Ecto neural progenitor cell (in vitro differentiated cells): Measurements from ENCODE around the gene CD163L1.

Source experiments
- DNase-seq: peaks from one replicate; pipeline ENCODE4 v3.0.0-alpha.2; 2018; ENCODE audit warnings: low spot score

CD163L1 gene

GRCh38 chr12:7322599-7322998 is 121.4 kb downstream of the CD163L1 start:
- no peak for DNase-seq

GRCh38 chr12:7321624-7322023 is 122.3 kb downstream of the CD163L1 start:
- no peak for DNase-seq

GRCh38 chr12:7319930-7320329 is 124.0 kb downstream of the CD163L1 start:
- DNase-seq = no peak

GRCh38 chr12:7310070-7310469 is 133.9 kb downstream of the CD163L1 start:
- no peak for DNase-seq
